Tibial nerve (tissue), 4 donors: Measurements from ENCODE around the gene THEM4. TPM values are rescaled to one million over a fixed set of nuclear protein-coding genes. Genes with fewer than 3 reads are reported as not detected.

Source experiments
- DNase-seq, 2 donors: peaks; one replicate each; pipeline ENCODE4 v3.0.0-alpha.2; 2019; ENCODE audit warnings: low spot score in 2 of 2
- H3K27ac ChIP-seq, 4 donors: fragments of 200-600 bp; sonication (generic) in 3 of 4; one replicate each; pipeline ENCODE4 v1.5.1; 2017 to 2019; ENCODE audit warnings: mild to moderate bottlenecking in 1 of 4
- H3K27me3 ChIP-seq, 2 donors: fragments of 200-600 bp; sonication (generic) in 1 of 2; one replicate each; pipeline versions ENCODE4 v1.5.1 to v1.6.0; 2017 to 2019
- H3K36me3 ChIP-seq, 3 donors: fragments of 200-600 bp; sonication (generic); one replicate each; pipeline ENCODE4 v1.5.1; 2018 to 2019
- H3K4me1 ChIP-seq, 4 donors: fragments of 200-600 bp; sonication (generic) in 3 of 4; one replicate each; pipeline ENCODE4 v1.5.1; 2017 to 2019
- H3K4me3 ChIP-seq, 4 donors: fragments of 200-600 bp; sonication (generic) in 3 of 4; one replicate each; pipeline ENCODE4 v1.5.1; 2017 to 2019; ENCODE audit warnings: mild to moderate bottlenecking in 1 of 4, moderate library complexity in 1 of 4
- H3K9me3 ChIP-seq, 4 donors: fragments of 200-600 bp; sonication (generic) in 3 of 4; one replicate each; pipeline ENCODE4 v1.5.1; 2017 to 2019
- CTCF ChIP-seq, 5 experiments: fragments of 200-600 bp in 3 of 5; fragments of 450-650 bp in 2 of 5; sonication (generic) in 3 of 5; IDR thresholded peaks; one replicate each; pipeline ENCODE4 v1.5.1; 2016 to 2019; ENCODE audit warnings: antibody characterized with exemption in 5 of 5, mild to moderate bottlenecking in 3 of 5, moderate library complexity in 2 of 5
- EP300 ChIP-seq, 2 donors: sonication (generic); formaldehyde crosslinking; IDR thresholded peaks; one replicate each; pipeline ENCODE4 v1.6.1; 2017; ENCODE audit warnings: antibody characterized with exemption in 2 of 2, mild to moderate bottlenecking in 1 of 2
- POLR2A ChIP-seq, 2 donors: fragments of 450-650 bp; IDR thresholded peaks; one replicate each; pipeline ENCODE4 v1.6.1; 2017; ENCODE audit warnings: antibody characterized with exemption in 2 of 2, mild to moderate bottlenecking in 2 of 2, moderate library complexity in 2 of 2
- WGBS, 2 donors: methylation state at CpG; one replicate each; pipeline ENCODE4 v1.1.5; 2018; 5-methylcytosine and 5-hydroxymethylcytosine counted together
- small RNA-seq: library from RNA; depleted of rRNA; stranded (forward); fragments of <200 nt; gene quantifications from one replicate; pipeline ENCODE3, GENCODE V24; 2016
- total RNA-seq, 4 donors: library from RNA; depleted of rRNA; stranded (reverse); fragments of >200 nt; gene quantifications; one replicate each; pipeline ENCODE4 v1.1.0, GENCODE V29; 2016

THEM4 gene
- total RNA-seq, 4 donors from 2014 or later = 17.7 to 48.6 (median 32.3) TPM

- no peak overlapping the region for H3K27ac ChIP-seq
- TF ChIP-seq CTCF (IDR thresholded peaks at IDR 0.05) = no peak
- no peak for TF ChIP-seq POLR2A (IDR thresholded peaks at IDR 0.05)
- TF ChIP-seq EP300 (IDR thresholded peaks at IDR 0.05) = no peak
- H3K4me1 ChIP-seq = peaks cover 0 to 18% (median 0%) of the 10 kb centered on the region in 4 donors
- no peaks in the 10 kb centered on the region for H3K9me3 ChIP-seq
- WGBS, 2 donors = 43 to 49% methylated on average over 9 of the region's 9 CpGs
- H3K4me3 ChIP-seq = no peak overlapping the region
- H3K27me3 ChIP-seq = no peaks in the 10 kb centered on the region
- DNase-seq = no peak
- H3K36me3 ChIP-seq = no peaks in the 10 kb centered on the region
These were observed 81.5 kb downstream of the THEM4 start for GRCh38 chr1:151827853-151828252.

- 63 to 64% methylated on average over 11 to 21 of the region's 21 CpGs for WGBS, 2 donors
- H3K36me3 ChIP-seq = no peaks in the 10 kb centered on the region
- no peak overlapping the region for H3K27ac ChIP-seq
- H3K4me1 ChIP-seq = peaks cover 0 to 18% (median 0%) of the 10 kb centered on the region in 4 donors
- TF ChIP-seq POLR2A (IDR thresholded peaks at IDR 0.05) (no peak), CTCF (IDR thresholded peaks at IDR 0.05) (no peak), EP300 (IDR thresholded peaks at IDR 0.05) (no peak)
- H3K4me3 ChIP-seq = no peak overlapping the region
- no peak for DNase-seq
- peaks cover 0 to 4% of the 10 kb centered on the region in 2 donors for H3K27me3 ChIP-seq
- no peaks in the 10 kb centered on the region for H3K9me3 ChIP-seq
These were observed 83.3 kb downstream of the THEM4 start for GRCh38 chr1:151825751-151826660.

GRCh38 chr1:151825204-151825603 lies 84.1 kb downstream of the THEM4 start:
- TF ChIP-seq CTCF (IDR thresholded peaks at IDR 0.05) (no peak), EP300 (IDR thresholded peaks at IDR 0.05) (no peak), POLR2A (IDR thresholded peaks at IDR 0.05) (no peak)
- WGBS, 2 donors = 39 to 57% methylated on average over 7 to 9 of the region's 9 CpGs
- DNase-seq = no peak

More at GRCh38 chr1:151825204-151825603, 84.1 kb downstream of the THEM4 start:
- Histone ChIP-seq H3K9me3 (no peaks in the 10 kb centered on the region), H3K4me3 (no peak overlapping the region), H3K4me1 (peaks cover 0 to 18% (median 0%) of the 10 kb centered on the region in 4 donors), H3K27ac (no peak overlapping the region), H3K36me3 (no peaks in the 10 kb centered on the region), H3K27me3 (peaks cover 0 to 4% of the 10 kb centered on the region in 2 donors)

Small RNAs within 50 kb of the gene (small RNA-seq; reads per million reads assigned to genes)
- not detected for gene RF00019

Other genes starting within 250 kb of the THEM4 start
- not detected for gene CELF3, start 192.7 kb downstream of the THEM4 start, total RNA-seq
- gene RIIAD1, start 188.0 kb downstream of the THEM4 start, total RNA-seq = not detected
- gene MRPL9, start 146.0 kb downstream of the THEM4 start, total RNA-seq = 10 to 100 TPM; 47.1 to 74.1 (median 58.7) TPM
- 1 to 10 TPM; 2.2 to 8.0 (median 7.0) TPM for gene TDRKH, start 119.0 kb downstream of the THEM4 start, total RNA-seq
- gene LINGO4, start 104.1 kb downstream of the THEM4 start, total RNA-seq = not detected
- under 1 TPM in 2 of 4 donors, not detected in 2; 0.21 to 0.90 TPM for gene RORC, start 77.7 kb downstream of the THEM4 start, total RNA-seq
- gene C2CD4D, start 69.7 kb downstream of the THEM4 start, total RNA-seq = 1 to 10 TPM in 2 of 4 donors, not detected in 2; 2.2 to 3.9 TPM
- not detected for gene THEM5, start 55.8 kb downstream of the THEM4 start, total RNA-seq
- gene S100A10, start 84.3 kb upstream of the THEM4 start, total RNA-seq = 100 to 1,000 TPM; 108 to 230 (median 192) TPM
- 100 to 1,000 TPM in 3 of 4 donors, 10 to 100 TPM in 1; 85.0 to 267 (median 145) TPM for gene S100A11, start 127.5 kb upstream of the THEM4 start, total RNA-seq
- not detected for gene TCHHL1, start 179.6 kb upstream of the THEM4 start, total RNA-seq
- under 1 TPM in 3 of 4 donors, not detected in 1; under 0.01 to 0.60 (median 0.22) TPM for gene TCHH, start 205.9 kb upstream of the THEM4 start, total RNA-seq
- not detected for gene RPTN, start 249.7 kb upstream of the THEM4 start, total RNA-seq